GM19025 (cell line): ENCODE measurements around the gene IKZF5.

Experiments
- ATAC-seq: cut with Tn5 transposase; IDR thresholded peaks from one replicate; pipeline ENCODE4 v1.9.1; 2021; ENCODE audit warnings: mild to moderate bottlenecking, low read depth, moderate library complexity; ENCODE audit not compliant: unreplicated experiment

The IKZF5 gene

GRCh38 chr10:122986335-122986734, 22.3 kb downstream of the IKZF5 start:
- ATAC-seq = no peak

- no peak for ATAC-seq
These were observed 23.9 kb downstream of the IKZF5 start for GRCh38 chr10:122984708-122985107.

- no peak for ATAC-seq
These were observed 24.7 kb downstream of the IKZF5 start for GRCh38 chr10:122983898-122984297.

GRCh38 chr10:122981066-122981464, 27.5 kb downstream of the IKZF5 start:
- no peak for ATAC-seq

GRCh38 chr10:122980209-122981065, 28.2 kb downstream of the IKZF5 start, which contains the start of gene PSTK:
TSS of gene PSTK (plus strand) at chr10:122980401. CDS start at chr10:122980480, 79 bp downstream.
- peak; percentile 97 for ATAC-seq

GRCh38 chr10:122974543-122975064, 34.0 kb downstream of the IKZF5 start:
- no peak for ATAC-seq

GRCh38 chr10:122974023-122974422, 34.6 kb downstream of the IKZF5 start:
- ATAC-seq = no peak

GRCh38 chr10:122968698-122969097, 39.9 kb downstream of the IKZF5 start:
- no peak for ATAC-seq

GRCh38 chr10:122966879-122967278, 41.7 kb downstream of the IKZF5 start:
- no peak for ATAC-seq

- no peak for ATAC-seq
These were observed 46.2 kb downstream of the IKZF5 start for GRCh38 chr10:122962405-122962804.

- ATAC-seq = no peak
These were observed 51.1 kb downstream of the IKZF5 start for GRCh38 chr10:122957474-122957873.

- ATAC-seq = no peak
These were observed 52.7 kb downstream of the IKZF5 start for GRCh38 chr10:122955892-122956291.

GRCh38 chr10:122954731-122955050, 53.9 kb downstream of the IKZF5 start:
- no peak for ATAC-seq

GRCh38 chr10:122953902-122954730, 54.5 kb downstream of the IKZF5 start, which contains the start of gene C10orf88:
TSS of gene C10orf88 (minus strand) at chr10:122954227. CDS start at chr10:122954178, 49 bp downstream.
- ATAC-seq = peak; percentile 99

- no peak for ATAC-seq
These were observed 59.3 kb downstream of the IKZF5 start for GRCh38 chr10:122949296-122949695.
